Mammary epithelial cell (primary cell): Measurements from ENCODE around the gene TXNDC5.

Experiments
- EZH2 ChIP-seq: IDR thresholded peaks from 2 replicates; pipeline ENCODE4 v1.6.1; 2012; ENCODE audit warnings: low read length, inconsistent platforms, borderline replicate concordance
- TF ChIP-seq, protein P1 (sequence below), 2 donors: IDR thresholded peaks in 1 of 2; conservative IDR thresholded peaks in 1 of 2; 2 replicates each; pipeline ENCODE4 v1.5.1; 2011 to 2012; ENCODE audit warnings: inconsistent platforms in 2 of 2, low read length in 2 of 2, mild to moderate bottlenecking in 2 of 2, control low read depth in 1 of 2, low read depth in 1 of 2; ENCODE audit not compliant: insufficient read depth in 1 of 2; ENCODE audit errors: extremely low read depth in 1 of 2

DNA sequence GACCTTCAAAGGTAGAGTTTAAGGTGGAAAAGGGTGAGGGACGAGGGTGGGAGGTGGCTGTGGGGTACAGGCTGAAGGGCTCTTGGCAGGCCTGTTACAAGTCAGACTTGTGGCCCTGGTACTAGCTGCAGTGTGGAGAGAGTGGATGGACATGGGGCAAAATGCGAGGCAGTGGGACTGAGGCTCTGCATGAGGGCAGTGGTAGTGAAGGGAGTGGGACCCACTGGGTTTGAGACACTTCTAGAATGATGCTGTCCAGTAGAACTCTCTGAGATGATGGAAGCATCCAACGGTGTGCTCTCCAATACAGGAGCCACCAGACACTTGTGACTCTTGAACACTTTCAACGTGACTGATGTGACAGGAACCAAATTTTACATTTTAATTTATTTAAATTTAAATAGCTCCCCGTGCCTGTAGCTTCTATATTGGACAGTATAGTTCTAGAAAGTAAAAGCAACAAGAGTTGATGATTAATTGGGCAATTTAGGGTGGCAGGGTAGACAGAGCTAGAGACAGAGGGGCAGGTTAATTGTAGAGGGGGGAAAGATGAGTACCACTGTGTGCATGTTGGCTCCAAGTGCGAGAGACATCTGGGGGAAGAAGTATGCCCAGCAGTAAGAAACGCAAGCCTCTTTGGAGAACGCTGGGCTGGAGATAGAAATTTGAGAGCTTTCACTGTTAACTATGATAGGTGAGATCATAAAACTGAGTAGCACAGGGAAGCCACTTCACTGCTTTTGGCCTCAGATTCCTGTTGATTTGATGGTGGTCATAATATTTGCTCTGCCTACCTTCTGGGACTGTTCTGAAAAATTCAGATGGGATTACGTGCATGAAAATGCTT lies 77.5 kb downstream of the TXNDC5 start:
- TF ChIP-seq, protein P1, sequence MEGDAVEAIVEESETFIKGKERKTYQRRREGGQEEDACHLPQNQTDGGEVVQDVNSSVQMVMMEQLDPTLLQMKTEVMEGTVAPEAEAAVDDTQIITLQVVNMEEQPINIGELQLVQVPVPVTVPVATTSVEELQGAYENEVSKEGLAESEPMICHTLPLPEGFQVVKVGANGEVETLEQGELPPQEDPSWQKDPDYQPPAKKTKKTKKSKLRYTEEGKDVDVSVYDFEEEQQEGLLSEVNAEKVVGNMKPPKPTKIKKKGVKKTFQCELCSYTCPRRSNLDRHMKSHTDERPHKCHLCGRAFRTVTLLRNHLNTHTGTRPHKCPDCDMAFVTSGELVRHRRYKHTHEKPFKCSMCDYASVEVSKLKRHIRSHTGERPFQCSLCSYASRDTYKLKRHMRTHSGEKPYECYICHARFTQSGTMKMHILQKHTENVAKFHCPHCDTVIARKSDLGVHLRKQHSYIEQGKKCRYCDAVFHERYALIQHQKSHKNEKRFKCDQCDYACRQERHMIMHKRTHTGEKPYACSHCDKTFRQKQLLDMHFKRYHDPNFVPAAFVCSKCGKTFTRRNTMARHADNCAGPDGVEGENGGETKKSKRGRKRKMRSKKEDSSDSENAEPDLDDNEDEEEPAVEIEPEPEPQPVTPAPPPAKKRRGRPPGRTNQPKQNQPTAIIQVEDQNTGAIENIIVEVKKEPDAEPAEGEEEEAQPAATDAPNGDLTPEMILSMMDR (conservative IDR thresholded peaks at IDR 0.05 in 1 of 2, IDR thresholded peaks at IDR 0.05 in 1 of 2; ENCODE audit: extremely low read depth in 1 of 2, insufficient read depth in 1 of 2, low read depth in 1 of 2, low read length in 2 of 2): no peak
- TF ChIP-seq EZH2: no peak
